Lower lobe of right lung (tissue), 2 donors: Measurements from ENCODE around the gene CAPZA3. TPM values are rescaled to one million over a fixed set of nuclear protein-coding genes. Genes with fewer than 3 reads are reported as not detected.
"Not testable (repeated sequence)": the region's sequence is repeated elsewhere in the genome, so short reads cannot be mapped to it uniquely, and the experiment has no call there.

Experiments used
- ATAC-seq, 2 donors: fragments of 200-7000 bp; cut with Tn5 transposase; one replicate each; pipeline ENCODE4 v1.9.1; 2020 to 2022; ENCODE audit warnings: mild to moderate bottlenecking in 2 of 2, moderate library complexity in 2 of 2
- DNase-seq: peaks from one replicate; pipeline ENCODE4 v3.0.0-alpha.2; 2020
- H3K27ac ChIP-seq: fragments of 200-600 bp; one replicate; pipeline ENCODE4 v1.8.0; 2022
- H3K27me3 ChIP-seq: fragments of 200-600 bp; one replicate; pipeline ENCODE4 v1.8.0; 2022; ENCODE audit warnings: low read depth
- H3K36me3 ChIP-seq: fragments of 200-600 bp; one replicate; pipeline ENCODE4 v1.8.0; 2022; ENCODE audit warnings: mild to moderate bottlenecking
- H3K4me1 ChIP-seq: fragments of 200-600 bp; one replicate; pipeline ENCODE4 v1.8.0; 2022
- H3K4me3 ChIP-seq: fragments of 200-600 bp; one replicate; pipeline ENCODE4 v1.8.0; 2022; ENCODE audit warnings: mild to moderate bottlenecking
- H3K9me3 ChIP-seq: fragments of 200-600 bp; one replicate; pipeline ENCODE4 v1.8.0; 2022
- intact Hi-C: fragments of 100-400 bp; cut with DNase I; formaldehyde crosslinking; loops from one replicate; pipeline ENCODE4 v1.11.0; 2022
- long read RNA-seq: library from polyadenylated mRNA; unstranded; transcript quantifications from one replicate; pipeline ENCODE4 v2.0.0, GENCODE V29; 2021
- total RNA-seq: library from RNA; stranded (reverse); fragmentation: NEBNext Ultra II Directional; extraction: Animal tissue kit (Norgen Biotek cat#: 25700); gene quantifications from one replicate; pipeline ENCODE4 v1.2.1, GENCODE V29; 2021
- TF ChIP-seq, protein P1 (sequence below): fragments of 200-600 bp; IDR thresholded peaks from one replicate; pipeline ENCODE4 v1.8.0; 2022; ENCODE audit warnings: antibody characterized with exemption, mild to moderate bottlenecking
- donor health status: DM: no; HTN: yes; CAD: no; lungs with severe emphysema.

Gene CAPZA3
- total RNA-seq: not detected
- long read RNA-seq: 0 reads

DNA sequence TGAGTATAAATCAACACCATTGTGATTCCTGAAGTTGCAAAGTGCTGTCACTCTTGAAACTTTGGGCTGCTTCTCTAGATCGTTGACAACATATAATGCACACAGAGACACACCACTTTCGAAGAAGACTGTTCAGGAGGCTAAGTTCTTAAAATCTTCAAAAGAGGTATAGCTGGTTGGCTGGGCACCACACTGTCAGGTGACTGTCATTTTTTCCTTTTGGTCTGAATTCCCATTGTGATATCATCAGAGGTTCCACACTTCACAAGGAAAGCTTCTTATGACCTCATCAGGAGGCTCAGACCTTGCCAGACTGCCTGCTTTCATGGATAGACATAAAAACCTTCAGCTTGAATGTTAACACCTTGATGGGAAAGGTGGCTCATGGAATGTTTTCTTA lies at the start of gene CAPZA3, which contains the start of gene PLCZ1:
CAPZA3 (plus strand) TSS at position 301 of the 400 bp plus-strand sequence. CDS start 150 bp downstream, outside the sequence.
PLCZ1 (minus strand) TSS at position 194 of the 400 bp plus-strand sequence. CDS start 641 bp downstream, outside the sequence.
- H3K36me3 ChIP-seq: no peaks in the 10 kb centered on the region
- H3K4me3 ChIP-seq: no peak within 1 kb of the TSS
- no peaks in the 10 kb centered on the region for H3K27me3 ChIP-seq
- no peaks in the 10 kb centered on the region for H3K4me1 ChIP-seq
- intact Hi-C loops: no loop called here
- peaks cover 11% of the 10 kb centered on the region for H3K9me3 ChIP-seq
- no peak for DNase-seq
- no peak for ATAC-seq
- no peak within 1 kb of the TSS for H3K27ac ChIP-seq
- TF ChIP-seq, protein P1, sequence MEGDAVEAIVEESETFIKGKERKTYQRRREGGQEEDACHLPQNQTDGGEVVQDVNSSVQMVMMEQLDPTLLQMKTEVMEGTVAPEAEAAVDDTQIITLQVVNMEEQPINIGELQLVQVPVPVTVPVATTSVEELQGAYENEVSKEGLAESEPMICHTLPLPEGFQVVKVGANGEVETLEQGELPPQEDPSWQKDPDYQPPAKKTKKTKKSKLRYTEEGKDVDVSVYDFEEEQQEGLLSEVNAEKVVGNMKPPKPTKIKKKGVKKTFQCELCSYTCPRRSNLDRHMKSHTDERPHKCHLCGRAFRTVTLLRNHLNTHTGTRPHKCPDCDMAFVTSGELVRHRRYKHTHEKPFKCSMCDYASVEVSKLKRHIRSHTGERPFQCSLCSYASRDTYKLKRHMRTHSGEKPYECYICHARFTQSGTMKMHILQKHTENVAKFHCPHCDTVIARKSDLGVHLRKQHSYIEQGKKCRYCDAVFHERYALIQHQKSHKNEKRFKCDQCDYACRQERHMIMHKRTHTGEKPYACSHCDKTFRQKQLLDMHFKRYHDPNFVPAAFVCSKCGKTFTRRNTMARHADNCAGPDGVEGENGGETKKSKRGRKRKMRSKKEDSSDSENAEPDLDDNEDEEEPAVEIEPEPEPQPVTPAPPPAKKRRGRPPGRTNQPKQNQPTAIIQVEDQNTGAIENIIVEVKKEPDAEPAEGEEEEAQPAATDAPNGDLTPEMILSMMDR: no peak

- H3K9me3 ChIP-seq: no peaks in the 10 kb centered on the region
- TF ChIP-seq, protein P1: no peak
- no peak for DNase-seq
- H3K4me3 ChIP-seq: no peak overlapping the region
- intact Hi-C loops: no loop called here
- H3K36me3 ChIP-seq: no peaks in the 10 kb centered on the region
- H3K27ac ChIP-seq: no peak overlapping the region
- no peaks in the 10 kb centered on the region for H3K4me1 ChIP-seq
- ATAC-seq: no peak
- H3K27me3 ChIP-seq: no peaks in the 10 kb centered on the region
These were observed 48.1 kb upstream of the CAPZA3 start for GRCh38 chr12:18689771-18690170.

DNA sequence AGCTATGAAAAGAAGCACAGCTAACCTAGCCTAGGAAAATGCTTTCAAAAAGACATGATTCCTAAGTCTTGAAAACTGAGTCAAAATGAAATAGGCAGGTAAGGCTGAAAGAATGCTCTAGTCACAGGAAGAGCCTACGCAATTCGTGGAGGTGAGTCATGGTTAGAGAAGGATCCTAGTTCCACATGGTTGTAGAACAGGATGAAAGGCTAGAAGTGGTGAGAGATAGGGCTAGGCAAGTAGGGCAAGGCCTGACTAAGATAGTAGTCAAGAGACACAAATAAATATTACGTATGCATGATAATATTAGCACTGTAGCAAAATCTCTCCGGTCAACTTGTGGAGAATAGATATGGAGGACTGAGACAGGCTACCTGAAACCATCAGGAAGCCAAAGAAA lies 47.3 kb upstream of the CAPZA3 start:
- H3K27ac ChIP-seq: no peak overlapping the region
- H3K4me3 ChIP-seq: no peak overlapping the region
- ATAC-seq (no peak), DNase-seq (no peak)
- intact Hi-C loops: no loop called here
- no peaks in the 10 kb centered on the region for H3K4me1 ChIP-seq
- TF ChIP-seq, protein P1: no peak
- H3K36me3 ChIP-seq: no peaks in the 10 kb centered on the region
- no peaks in the 10 kb centered on the region for H3K27me3 ChIP-seq
- H3K9me3 ChIP-seq: no peaks in the 10 kb centered on the region

GRCh38 chr12:18693986-18694385 lies 43.9 kb upstream of the CAPZA3 start:
- H3K27me3 ChIP-seq, H3K27ac ChIP-seq, DNase-seq, intact Hi-C loops, H3K36me3 ChIP-seq, H3K4me3 ChIP-seq, H3K9me3 ChIP-seq, ATAC-seq, H3K4me1 ChIP-seq: not testable (repeated sequence)

GRCh38 chr12:18696971-18697602 lies 40.8 kb upstream of the CAPZA3 start:
- H3K27me3 ChIP-seq: no peaks in the 10 kb centered on the region
- TF ChIP-seq, protein P1: no peak
- no peak overlapping the region for H3K27ac ChIP-seq
- intact Hi-C loops: no loop called here
- ATAC-seq (no peak), DNase-seq (no peak)
- no peaks in the 10 kb centered on the region for H3K9me3 ChIP-seq
- H3K4me3 ChIP-seq: no peak overlapping the region
- no peaks in the 10 kb centered on the region for H3K36me3 ChIP-seq
- no peaks in the 10 kb centered on the region for H3K4me1 ChIP-seq

GRCh38 chr12:18700271-18700670 lies 37.6 kb upstream of the CAPZA3 start:
- Histone ChIP-seq H3K4me3 (no peak overlapping the region), H3K27me3 (no peaks in the 10 kb centered on the region), H3K36me3 (no peaks in the 10 kb centered on the region), H3K27ac (no peak overlapping the region), H3K9me3 (no peaks in the 10 kb centered on the region), H3K4me1 (no peaks in the 10 kb centered on the region)
- TF ChIP-seq, protein P1: no peak
- DNase-seq (no peak), ATAC-seq (peak in 1 of 2 donors; percentile 50)
- intact Hi-C loops: no loop called here
